Activated naive CD8-positive, alpha-beta T cell treated with anti-CD3 and anti-CD28 coated beads, Interleukin-2, amount 50 U/mL, for 16 hours (primary cell): ENCODE measurements around the gene EIF2S3B.
"Not testable (repeated sequence)": the region's sequence is repeated elsewhere in the genome, so short reads cannot be mapped to it uniquely, and the experiment has no call there.

ENCODE experiments used
- DNase-seq: peaks from one replicate; pipeline ENCODE4 v3.0.0-alpha.2; 2020; ENCODE audit warnings: low read depth, low spot score

Gene EIF2S3B

DNA sequence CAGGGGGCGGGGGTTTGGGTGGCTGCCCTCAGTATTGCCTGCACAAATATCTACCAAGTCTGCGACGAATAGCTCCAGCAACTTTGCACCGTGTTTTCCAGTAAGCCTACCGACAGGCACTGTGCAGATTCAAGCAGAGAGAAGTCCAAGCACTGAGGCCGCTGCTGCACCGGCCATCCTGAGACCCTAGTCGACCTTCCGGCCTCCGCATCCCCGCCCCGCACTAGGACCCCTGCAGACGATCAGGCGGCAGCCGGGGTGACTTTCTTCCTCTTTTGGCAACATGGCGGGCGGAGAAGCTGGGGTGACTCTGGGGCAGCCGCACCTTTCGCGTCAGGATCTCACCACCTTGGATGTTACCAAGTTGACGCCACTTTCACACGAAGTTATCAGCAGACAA is at the start of gene EIF2S3B:
TSS of gene EIF2S3B (plus strand) at position 271 of the 400 bp plus-strand sequence. CDS start at position 284, 13 bp downstream.
- DNase-seq: no peak

DNA sequence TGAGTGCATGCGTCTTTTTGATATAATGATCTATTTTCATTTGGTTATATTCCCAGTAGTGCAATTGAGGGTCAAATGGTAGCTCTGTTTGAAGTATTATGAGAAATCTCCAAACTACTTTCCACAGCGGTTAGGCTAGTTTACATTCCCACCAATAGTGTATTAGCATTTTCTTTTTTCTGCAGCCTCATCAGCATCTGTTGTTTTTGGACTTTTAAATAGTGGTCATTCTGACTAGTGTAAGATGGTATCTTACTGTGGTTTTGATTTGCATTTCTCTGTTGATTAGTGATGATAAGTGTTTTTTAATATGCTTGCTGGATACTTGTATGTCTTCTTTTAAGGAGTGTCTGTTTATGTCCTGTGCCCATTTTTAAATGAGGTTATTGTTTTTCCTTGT is 48.8 kb upstream of the EIF2S3B start:
- no peak for DNase-seq

DNA sequence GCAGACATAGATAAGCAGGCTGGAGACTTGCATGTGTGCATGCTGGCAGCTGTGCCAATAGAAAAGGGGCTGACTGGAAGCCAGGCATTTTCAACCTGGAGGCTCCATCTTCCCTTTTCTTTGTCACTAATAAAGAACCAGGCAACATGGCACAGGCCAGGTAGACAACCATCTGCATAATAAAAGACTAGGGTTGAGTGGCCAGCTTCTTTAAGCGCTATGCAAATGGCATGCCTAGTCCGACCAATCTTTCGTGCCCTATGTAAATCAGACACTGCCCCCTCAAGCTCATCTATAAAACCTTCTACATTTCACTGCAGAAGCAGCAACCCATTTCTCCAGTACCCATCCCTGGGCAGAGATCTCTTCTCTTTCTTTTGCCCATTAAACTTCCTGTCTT is 47.9 kb upstream of the EIF2S3B start:
- DNase-seq: no peak

DNA sequence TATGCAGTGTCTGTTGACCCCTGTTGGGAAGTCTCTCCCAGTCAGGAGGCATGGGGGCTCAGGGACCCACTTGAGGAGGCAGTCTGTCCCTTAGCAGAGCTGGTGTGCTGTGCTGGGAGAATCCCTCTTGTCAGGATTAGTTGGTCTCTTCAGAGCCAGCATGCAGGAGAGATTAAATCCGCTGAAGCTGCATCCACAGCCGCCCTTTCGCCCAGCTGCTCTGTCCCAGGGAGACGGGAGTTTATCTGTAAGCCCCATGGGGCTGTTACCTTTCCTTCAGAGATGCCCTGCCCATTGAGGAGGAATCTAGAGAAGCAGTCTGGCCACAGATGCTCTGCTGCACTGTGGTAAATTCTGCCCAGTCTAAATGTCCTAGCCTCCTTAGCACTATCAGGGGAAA is 39.4 kb upstream of the EIF2S3B start:
- no peak for DNase-seq

DNA sequence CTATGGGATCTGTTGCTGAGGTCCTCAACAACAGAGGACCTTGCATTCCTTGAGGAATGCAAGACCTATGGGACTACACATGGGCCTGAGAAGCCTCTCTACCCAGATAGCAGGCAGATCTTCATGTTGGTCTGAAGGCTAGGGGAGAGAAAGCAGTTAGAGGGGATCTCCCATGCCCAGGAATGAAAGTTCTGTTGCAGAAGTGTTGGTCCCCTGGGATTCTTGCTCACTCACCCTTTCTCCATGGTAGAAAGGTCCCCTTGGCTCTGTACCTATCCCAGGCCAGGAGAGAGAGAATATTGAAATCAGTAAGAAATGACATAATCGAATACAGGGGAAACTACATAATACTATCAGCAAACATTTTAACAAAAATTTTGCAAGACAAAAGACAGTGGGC is 36.0 kb upstream of the EIF2S3B start:
- no peak for DNase-seq

DNA sequence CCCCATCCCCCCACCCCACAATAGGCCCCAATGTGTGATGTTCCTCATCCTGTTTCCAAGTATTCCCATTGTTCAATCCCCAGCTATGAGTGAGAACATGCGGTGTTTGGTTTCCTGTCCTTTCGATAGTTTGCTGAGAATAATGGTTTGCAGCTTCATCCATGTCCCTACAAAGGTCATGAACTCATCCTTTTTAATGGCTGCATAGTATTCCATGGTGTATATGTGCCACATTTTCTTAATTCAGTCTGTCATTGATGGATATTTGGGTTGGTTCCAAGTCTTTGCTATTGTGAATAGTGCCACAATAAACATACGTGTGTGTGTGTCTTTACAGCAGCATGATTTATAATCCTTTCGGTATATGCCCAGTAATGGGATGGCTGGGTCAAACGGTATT is 32.9 kb upstream of the EIF2S3B start:
- not testable (repeated sequence) for DNase-seq

DNA sequence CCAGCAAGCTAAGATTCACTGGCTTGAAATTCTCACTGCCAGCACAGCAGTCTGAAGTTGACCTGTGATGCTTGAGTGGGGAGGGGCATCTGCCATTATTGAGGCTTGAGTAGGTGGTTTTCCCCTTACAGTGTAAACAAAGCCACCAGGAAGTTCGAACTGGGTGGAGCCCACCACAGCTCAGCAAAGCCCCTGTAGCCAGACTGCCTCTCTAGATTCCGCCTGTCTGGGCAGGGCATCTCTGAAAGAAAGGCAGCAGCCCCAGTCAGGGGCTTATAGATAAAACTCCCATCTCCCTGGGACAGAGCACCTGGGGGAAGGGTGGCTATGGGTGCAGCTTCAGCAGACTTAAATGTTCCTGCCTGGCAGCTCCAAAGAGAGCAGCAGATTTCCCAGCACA is 23.8 kb upstream of the EIF2S3B start:
- not testable (repeated sequence) for DNase-seq

DNA sequence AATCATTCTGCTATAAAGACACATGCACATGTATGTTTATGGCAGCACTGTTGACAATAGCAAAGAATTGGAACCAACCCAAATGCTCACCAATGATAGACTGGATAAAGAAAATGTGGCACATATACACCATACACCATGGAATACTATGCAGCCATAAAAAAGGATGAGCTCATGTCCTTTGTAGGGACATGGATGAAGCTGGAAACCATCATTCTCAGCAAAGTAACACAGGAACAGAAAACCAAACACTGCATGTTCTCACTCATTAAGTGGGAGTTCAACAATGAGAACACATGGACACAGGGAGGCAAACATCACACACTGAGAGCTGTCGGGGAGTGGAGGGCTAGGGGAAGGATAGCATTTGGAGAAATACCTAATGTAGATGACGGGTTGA is 18.4 kb upstream of the EIF2S3B start:
- not testable (repeated sequence) for DNase-seq

DNA sequence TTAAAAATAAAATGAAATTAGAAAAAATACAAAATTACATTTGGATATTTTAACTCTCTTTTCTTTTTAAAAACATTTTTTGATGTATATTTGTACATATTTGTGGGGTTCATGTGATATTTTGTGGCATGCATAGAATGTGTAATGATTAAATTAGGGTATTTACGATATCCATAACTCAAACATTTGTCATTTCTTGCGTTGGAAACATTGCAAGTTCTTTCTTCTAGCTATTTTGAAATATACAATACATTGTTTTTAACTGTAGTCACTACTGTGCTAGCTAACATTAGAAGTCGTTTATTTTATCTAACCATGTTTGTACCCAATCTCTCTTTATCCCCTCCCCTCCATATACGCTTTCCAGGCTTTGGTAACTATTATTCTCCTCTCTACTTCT is 13.9 kb upstream of the EIF2S3B start:
- no peak for DNase-seq

DNA sequence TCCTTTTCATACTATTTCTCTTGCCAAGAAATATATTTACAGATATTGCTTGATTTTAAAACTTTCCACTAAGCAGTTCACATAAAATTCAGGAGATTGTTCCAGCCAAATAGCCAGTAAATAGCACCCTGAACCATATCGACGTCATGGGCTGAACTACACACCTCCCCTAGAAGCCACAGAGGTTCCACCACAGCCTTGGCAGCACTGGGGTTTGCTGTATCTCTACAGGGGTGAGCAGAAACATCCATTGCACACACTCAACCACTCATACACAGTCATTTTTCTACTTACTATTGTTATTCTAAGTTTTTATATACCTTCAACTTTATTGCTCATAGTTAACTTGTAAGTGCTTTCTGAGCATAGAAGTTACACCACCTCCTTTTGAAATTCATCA is 8.1 kb upstream of the EIF2S3B start:
- peak; percentile 16 for DNase-seq

DNA sequence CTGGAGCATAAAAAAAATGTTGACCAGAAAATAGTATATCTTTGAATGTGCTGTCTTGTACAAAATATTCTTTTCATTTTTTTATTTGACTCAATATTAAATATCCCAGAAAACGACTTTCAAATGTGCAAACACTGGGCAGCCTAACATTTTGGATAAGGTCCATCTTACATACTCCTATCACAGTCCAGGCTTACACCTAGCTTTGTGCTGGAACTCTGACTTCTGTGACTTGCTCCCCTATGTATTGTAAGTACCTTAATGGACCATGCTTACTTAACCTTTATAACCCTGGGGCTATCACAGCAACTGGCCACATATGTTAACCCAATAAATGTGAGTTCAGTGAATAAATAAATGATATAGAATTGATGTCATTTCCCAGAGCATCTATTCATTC is 7.6 kb upstream of the EIF2S3B start:
- no peak for DNase-seq

DNA sequence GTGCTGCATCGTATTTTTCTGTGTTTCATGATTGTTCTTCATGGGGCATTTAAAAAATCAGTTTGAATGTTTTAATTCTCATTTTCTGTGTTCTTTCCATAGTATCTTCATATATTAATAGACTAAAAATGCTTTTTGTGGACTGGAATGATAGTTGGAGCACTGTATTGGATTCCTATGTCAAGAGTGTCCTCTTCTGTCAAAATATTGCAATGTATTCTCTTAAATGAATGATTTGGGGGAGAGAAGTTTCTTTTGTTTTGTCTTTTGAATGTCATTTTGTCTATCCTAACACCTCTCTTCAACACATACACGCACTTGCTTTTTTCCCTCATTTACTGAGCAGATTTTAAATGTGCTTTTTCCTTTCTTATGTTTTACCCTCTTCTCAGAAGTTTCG is 4.7 kb upstream of the EIF2S3B start:
- DNase-seq: no peak

DNA sequence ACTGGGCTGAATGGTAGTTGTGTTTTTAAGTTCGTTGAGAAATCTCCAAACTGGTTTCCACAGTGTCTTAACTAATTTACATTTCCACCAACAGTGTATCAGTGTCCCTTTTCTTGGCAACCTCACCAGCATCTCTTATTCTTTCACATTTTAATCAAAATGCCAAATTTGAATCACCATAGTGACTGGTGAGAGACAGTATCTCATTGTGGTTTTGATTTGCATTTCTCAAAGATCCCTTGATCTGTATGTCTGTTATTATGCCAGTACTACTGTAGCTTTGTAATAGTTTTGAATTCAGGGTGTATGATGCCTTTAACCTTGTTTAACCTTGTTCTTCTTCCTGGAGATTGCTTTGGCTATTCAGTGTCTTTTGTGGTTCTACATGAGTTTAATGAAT is 2.2 kb upstream of the EIF2S3B start:
- no peak for DNase-seq

DNA sequence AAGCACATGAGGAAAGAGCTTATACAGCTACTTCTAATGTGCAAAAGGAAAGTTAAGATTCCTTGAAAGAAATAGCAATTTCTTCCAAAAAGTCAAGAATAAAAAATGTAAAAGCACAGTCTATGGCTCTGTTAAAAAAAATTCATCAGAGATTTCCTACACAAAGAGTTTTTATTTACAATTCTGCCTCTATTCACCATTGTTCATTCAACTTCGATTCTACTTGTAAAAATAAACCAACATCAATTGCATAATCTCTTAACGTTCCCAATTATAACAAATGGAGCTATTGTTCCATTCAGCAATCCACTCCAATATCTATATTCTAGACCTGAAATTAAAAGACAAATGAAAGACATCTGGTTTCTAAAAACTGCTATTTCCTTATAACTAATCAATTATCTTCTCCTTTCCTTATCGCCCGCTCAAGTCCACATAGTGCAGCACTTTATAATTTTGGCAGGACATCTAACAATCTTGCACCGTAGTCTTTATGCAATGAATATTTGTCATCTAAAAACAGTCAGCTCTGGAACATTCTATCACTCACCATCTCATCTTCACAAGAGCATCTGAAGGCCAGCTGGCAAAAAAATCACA is 6.2 kb downstream of the EIF2S3B start:
- DNase-seq: no peak

DNA sequence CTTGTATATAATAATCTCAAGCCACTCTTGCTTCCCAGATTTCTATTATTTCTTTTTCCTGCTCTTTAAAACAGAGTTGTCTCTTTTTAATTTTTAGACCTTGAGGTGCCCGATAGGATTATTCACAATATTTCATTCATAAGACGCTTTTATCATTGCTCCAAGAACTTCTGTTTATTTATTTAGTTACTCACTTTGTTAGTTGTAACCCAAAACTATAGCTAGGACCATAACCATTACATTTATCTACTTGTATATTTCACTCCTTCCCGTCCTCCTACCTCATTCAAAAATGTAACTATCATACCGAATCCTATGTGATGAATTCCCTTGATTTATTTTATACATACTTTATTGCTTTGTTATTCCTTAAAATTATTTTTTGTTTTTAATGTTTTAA is 7.1 kb downstream of the EIF2S3B start:
- DNase-seq: no peak

DNA sequence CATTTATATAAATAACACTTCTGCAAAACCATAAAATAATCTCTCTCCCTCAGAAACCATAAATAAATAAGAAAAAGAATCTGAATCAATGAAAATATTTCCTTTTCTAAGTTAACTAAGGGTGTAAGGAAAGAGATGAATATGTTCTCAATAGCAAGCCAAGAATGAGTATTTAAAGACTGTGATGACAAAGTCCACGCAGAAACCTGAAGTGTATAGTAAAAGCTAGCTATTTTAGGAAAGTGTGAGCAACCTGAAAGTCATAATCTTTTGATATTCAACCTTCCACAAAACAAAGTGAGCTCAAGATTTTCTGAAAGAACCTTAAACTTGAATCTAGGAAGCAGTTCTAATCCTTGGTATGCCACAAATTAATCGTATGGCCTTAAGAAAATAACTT is 15.9 kb downstream of the EIF2S3B start:
- DNase-seq: no peak

DNA sequence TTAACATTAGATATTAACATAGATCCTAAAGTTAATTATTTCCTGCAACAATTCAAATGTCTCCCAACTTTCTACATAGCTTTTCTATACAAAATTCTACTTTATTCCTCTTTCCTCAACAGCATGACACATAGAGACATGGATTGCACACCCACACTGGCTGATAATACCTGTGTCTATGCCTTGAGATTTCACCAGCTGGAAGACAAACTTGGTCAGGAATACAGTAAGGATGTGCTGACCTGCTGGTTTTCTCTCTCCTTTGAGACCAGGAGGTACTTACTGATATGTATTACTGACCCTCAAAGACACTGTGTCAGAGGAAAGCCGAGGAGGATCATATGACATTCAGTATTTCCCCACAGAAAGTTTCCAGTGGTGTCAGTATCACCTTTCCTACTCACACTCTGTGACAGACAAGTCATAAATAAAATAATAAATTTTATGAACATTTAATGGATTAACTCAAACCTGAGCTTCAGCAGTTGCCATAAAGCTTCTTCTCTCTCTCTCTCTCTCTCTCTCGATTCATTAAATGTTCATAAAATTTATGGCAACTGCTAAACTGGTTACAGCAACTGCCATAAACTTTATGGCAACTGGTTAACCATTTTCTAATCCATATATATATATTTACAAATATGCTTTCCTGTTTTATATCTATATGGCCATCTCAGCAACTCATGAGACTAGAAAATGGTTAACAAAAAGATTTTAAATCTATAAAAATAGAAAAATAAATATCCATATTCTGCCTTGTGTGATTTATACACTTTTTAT is 22.7 kb downstream of the EIF2S3B start:
- no peak for DNase-seq

DNA sequence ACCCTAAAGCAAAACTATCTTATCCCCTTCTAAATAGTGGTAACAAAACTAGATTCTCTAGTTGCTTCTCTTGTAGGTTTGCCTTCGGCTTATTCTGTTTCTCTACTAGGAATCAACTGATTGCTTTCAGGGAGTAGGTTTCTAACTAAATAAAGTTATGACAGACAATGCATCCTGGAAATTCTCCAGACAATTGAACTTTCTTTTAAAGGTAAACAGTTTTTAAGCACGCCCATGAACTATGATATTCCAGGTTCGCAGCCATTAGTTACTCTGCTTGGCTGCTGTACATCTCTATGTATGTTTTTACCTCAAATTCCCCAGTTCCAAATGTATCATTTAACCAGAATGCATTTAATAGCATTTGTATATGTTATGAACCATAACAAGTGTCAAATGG is 23.9 kb downstream of the EIF2S3B start:
- no peak for DNase-seq

DNA sequence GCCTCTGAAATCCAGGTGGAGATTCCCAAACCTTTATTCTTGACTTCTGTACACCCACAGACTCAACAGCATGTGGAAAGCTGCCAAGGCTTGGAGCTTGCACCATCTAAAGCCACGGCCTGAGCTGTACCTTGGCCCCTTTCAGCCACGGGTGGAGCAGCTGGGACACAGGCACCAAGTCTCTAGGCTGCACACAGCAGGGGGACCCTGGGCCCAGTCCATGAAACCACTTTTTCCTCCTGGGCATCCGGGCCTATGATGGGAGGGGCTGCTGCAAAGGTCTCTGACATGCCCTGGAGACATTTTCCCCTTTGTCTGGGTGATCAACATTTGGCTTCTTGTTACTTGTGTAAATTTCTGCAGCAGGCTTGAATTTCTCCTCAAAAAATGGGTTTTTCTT is 32.0 kb downstream of the EIF2S3B start:
- DNase-seq: no peak

DNA sequence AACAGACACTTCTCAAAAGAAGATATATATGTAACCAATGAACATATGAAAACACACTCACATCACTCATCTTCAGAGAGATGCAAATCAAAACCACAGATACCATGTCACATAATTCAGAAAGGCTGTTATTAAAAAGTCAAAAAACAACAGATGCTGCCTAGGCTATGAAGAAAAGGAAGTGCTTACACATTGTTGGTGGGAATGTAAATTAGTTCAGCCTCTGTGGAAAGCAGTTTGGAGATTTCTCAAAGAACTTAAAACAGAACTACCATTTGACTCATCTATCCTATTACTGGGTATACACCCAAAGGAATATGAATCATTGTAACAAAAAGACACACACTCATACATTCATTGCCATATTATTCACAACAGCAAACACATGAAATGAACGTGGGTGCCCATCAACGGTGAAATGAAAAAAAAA is 35.1 kb downstream of the EIF2S3B start:
- no peak for DNase-seq

DNA sequence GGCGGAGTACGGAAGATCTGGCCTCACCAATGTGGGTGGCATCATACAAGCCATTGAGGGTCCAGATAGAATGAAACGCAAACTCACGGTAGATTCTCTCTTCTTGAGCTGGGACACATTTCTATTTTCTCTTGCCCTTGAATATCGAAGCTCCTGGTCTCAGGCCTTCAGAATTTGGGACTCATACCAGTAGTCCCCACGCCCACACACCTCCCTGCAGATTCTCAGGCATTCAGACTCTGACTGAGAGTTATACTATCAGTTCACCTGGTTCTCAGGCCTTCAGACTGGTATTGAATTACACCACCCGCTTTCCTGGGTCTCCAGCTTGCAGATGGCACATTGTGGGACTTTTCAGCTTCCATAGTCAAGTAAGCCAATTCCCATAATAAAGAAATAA is 37.8 kb downstream of the EIF2S3B start:
- DNase-seq: no peak

DNA sequence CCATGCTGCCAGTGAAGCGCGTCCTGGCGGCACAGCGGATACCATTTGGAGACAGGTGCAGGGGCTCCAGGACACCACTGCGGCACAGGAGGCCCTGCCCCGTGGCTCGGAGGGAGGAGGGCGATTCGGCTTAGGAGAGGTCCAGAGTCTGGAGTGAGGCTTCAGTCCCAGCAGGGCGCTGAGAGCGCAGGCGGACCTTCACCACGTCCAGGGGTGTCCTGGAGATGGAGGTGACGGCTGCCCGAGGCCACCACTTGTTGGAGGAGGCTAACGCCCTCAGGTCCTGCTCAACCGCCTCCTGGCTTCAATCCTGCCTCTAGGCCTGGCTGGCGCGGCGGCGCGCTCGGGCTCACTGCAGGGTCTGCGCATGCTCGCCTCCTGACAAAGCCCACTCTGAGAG is 45.7 kb downstream of the EIF2S3B start:
- DNase-seq: no peak

DNA sequence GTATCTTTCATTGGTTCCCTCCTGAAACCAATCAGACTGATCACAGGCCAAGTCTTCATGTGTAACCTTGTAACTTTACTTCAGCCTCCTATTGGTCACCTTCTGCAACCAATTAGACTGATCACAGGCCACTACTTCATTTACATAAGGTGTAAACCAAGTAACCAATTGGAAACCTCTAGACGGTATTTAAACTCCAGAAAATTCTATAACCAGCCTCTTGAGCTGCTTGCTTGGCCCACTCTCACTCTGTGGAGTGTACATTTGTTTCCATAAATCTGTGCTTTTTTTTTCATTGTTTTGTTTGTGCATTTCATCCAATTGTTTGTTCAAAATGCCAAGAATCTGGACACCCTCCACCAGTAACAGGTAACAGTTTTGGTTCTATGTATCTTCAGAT is 47.5 kb downstream of the EIF2S3B start:
- no peak for DNase-seq
